ENCODE data around the gene LPIN1. TPM values are rescaled to one million over a fixed set of nuclear protein-coding genes. Genes with fewer than 3 reads are reported as not detected.
"Not testable (repeated sequence)": the region's sequence is repeated elsewhere in the genome, so short reads cannot be mapped to it uniquely, and the experiment has no call there.

LPIN1 gene
- total RNA-seq, 1 donor from 2014 or later = 18.8 TPM

GRCh38 chr2:11750422-11750821 lies 4.0 kb downstream of the LPIN1 start:
- H3K4me3 ChIP-seq (ENCODE audit: low read length in 3 of 3) = no peak overlapping the region
- peak overlapping the region in 2 of 3 donors; percentile 32 to 64 for H3K9ac ChIP-seq (ENCODE audit: low read depth in 1 of 3, low read length in 3 of 3)
- H3K27ac ChIP-seq (ENCODE audit: low read depth, low read length) = peak overlapping the region; percentile 57
- H3K9me3 ChIP-seq (ENCODE audit: control insufficient read depth in 3 of 3, low read length in 3 of 3) = no peaks in the 10 kb centered on the region
- H3K36me3 ChIP-seq (ENCODE audit: control insufficient read depth in 3 of 3, insufficient read depth in 3 of 3, low read length in 3 of 3) = no peaks in the 10 kb centered on the region
- no peaks in the 10 kb centered on the region for H3K27me3 ChIP-seq (ENCODE audit: control insufficient read depth in 3 of 3, insufficient read depth in 3 of 3, low read length in 3 of 3)
- H3K4me1 ChIP-seq (ENCODE audit: control insufficient read depth in 3 of 3, insufficient read depth in 3 of 3, low read length in 3 of 3) = peaks cover 61 to 80% (median 75%) of the 10 kb centered on the region in 3 donors

GRCh38 chr2:11750917-11751316 lies 4.5 kb downstream of the LPIN1 start:
- peak overlapping the region in 1 of 3 donors; percentile 32 for H3K9ac ChIP-seq (ENCODE audit: low read depth in 1 of 3, low read length in 3 of 3)
- no peaks in the 10 kb centered on the region for H3K27me3 ChIP-seq (ENCODE audit: control insufficient read depth in 3 of 3, insufficient read depth in 3 of 3, low read length in 3 of 3)
- H3K36me3 ChIP-seq (ENCODE audit: control insufficient read depth in 3 of 3, insufficient read depth in 3 of 3, low read length in 3 of 3) = no peaks in the 10 kb centered on the region
- peaks cover 58 to 80% (median 78%) of the 10 kb centered on the region in 3 donors for H3K4me1 ChIP-seq (ENCODE audit: control insufficient read depth in 3 of 3, insufficient read depth in 3 of 3, low read length in 3 of 3)
- no peaks in the 10 kb centered on the region for H3K9me3 ChIP-seq (ENCODE audit: control insufficient read depth in 3 of 3, low read length in 3 of 3)
- no peak overlapping the region for H3K4me3 ChIP-seq (ENCODE audit: low read length in 3 of 3)
- peak overlapping the region; percentile 57 for H3K27ac ChIP-seq (ENCODE audit: low read depth, low read length)

GRCh38 chr2:11752906-11753305 lies 6.5 kb downstream of the LPIN1 start:
- H3K9ac ChIP-seq (ENCODE audit: low read depth in 1 of 3, low read length in 3 of 3) = peak overlapping the region in 1 of 3 donors; percentile 3
- H3K36me3 ChIP-seq (ENCODE audit: control insufficient read depth in 3 of 3, insufficient read depth in 3 of 3, low read length in 3 of 3) = no peaks in the 10 kb centered on the region
- H3K27me3 ChIP-seq (ENCODE audit: control insufficient read depth in 3 of 3, insufficient read depth in 3 of 3, low read length in 3 of 3) = no peaks in the 10 kb centered on the region
- peaks cover 45 to 72% (median 67%) of the 10 kb centered on the region in 3 donors for H3K4me1 ChIP-seq (ENCODE audit: control insufficient read depth in 3 of 3, insufficient read depth in 3 of 3, low read length in 3 of 3)
- H3K9me3 ChIP-seq (ENCODE audit: control insufficient read depth in 3 of 3, low read length in 3 of 3) = no peaks in the 10 kb centered on the region
- peak overlapping the region in 1 of 3 donors; percentile 19 for H3K4me3 ChIP-seq (ENCODE audit: low read length in 3 of 3)
- H3K27ac ChIP-seq (ENCODE audit: low read depth, low read length) = peak overlapping the region; percentile 77

- Histone ChIP-seq H3K9me3 (ENCODE audit: control insufficient read depth in 3 of 3, low read length in 3 of 3) (no peaks in the 10 kb centered on the region), H3K27me3 (ENCODE audit: control insufficient read depth in 3 of 3, insufficient read depth in 3 of 3, low read length in 3 of 3) (no peaks in the 10 kb centered on the region), H3K9ac (ENCODE audit: low read depth in 1 of 3, low read length in 3 of 3) (peak overlapping the region in 2 of 3 donors; percentile 55), H3K4me1 (ENCODE audit: control insufficient read depth in 3 of 3, insufficient read depth in 3 of 3, low read length in 3 of 3) (peaks cover 40 to 66% (median 62%) of the 10 kb centered on the region in 3 donors), H3K36me3 (ENCODE audit: control insufficient read depth in 3 of 3, insufficient read depth in 3 of 3, low read length in 3 of 3) (no peaks in the 10 kb centered on the region), H3K4me3 (ENCODE audit: low read length in 3 of 3) (peak overlapping the region in 2 of 3 donors; percentile 18 to 51), H3K27ac (ENCODE audit: low read depth, low read length) (peak overlapping the region; percentile 77)
These were observed 7.0 kb downstream of the LPIN1 start for GRCh38 chr2:11753452-11753885.

- Histone ChIP-seq H3K36me3 (ENCODE audit: control insufficient read depth in 3 of 3, insufficient read depth in 3 of 3, low read length in 3 of 3) (no peaks in the 10 kb centered on the region), H3K27ac (ENCODE audit: low read depth, low read length) (peak overlapping the region; percentile 77), H3K27me3 (ENCODE audit: control insufficient read depth in 3 of 3, insufficient read depth in 3 of 3, low read length in 3 of 3) (no peaks in the 10 kb centered on the region), H3K4me3 (ENCODE audit: low read length in 3 of 3) (peak overlapping the region; percentile 18 to 58 (median 51)), H3K9ac (ENCODE audit: low read depth in 1 of 3, low read length in 3 of 3) (peak overlapping the region; percentile 36 to 55 (median 47)), H3K4me1 (ENCODE audit: control insufficient read depth in 3 of 3, insufficient read depth in 3 of 3, low read length in 3 of 3) (peaks cover 35 to 60% (median 56%) of the 10 kb centered on the region in 3 donors), H3K9me3 (ENCODE audit: control insufficient read depth in 3 of 3, low read length in 3 of 3) (no peaks in the 10 kb centered on the region)
These were observed 7.7 kb downstream of the LPIN1 start for GRCh38 chr2:11753886-11754699.

- Histone ChIP-seq H3K36me3 (ENCODE audit: control insufficient read depth in 3 of 3, insufficient read depth in 3 of 3, low read length in 3 of 3) (no peaks in the 10 kb centered on the region), H3K9me3 (ENCODE audit: control insufficient read depth in 3 of 3, low read length in 3 of 3) (no peaks in the 10 kb centered on the region), H3K4me1 (ENCODE audit: control insufficient read depth in 3 of 3, insufficient read depth in 3 of 3, low read length in 3 of 3) (peaks cover 32 to 55% (median 50%) of the 10 kb centered on the region in 3 donors), H3K9ac (ENCODE audit: low read depth in 1 of 3, low read length in 3 of 3) (no peak overlapping the region), H3K4me3 (ENCODE audit: low read length in 3 of 3) (no peak overlapping the region), H3K27me3 (ENCODE audit: control insufficient read depth in 3 of 3, insufficient read depth in 3 of 3, low read length in 3 of 3) (no peaks in the 10 kb centered on the region), H3K27ac (ENCODE audit: low read depth, low read length) (no peak overlapping the region)
These were observed 8.2 kb downstream of the LPIN1 start for GRCh38 chr2:11754700-11755015.

- no peaks in the 10 kb centered on the region for H3K36me3 ChIP-seq (ENCODE audit: control insufficient read depth in 3 of 3, insufficient read depth in 3 of 3, low read length in 3 of 3)
- H3K27me3 ChIP-seq (ENCODE audit: control insufficient read depth in 3 of 3, insufficient read depth in 3 of 3, low read length in 3 of 3) = no peaks in the 10 kb centered on the region
- H3K4me1 ChIP-seq (ENCODE audit: control insufficient read depth in 3 of 3, insufficient read depth in 3 of 3, low read length in 3 of 3) = peaks cover 16 to 39% (median 37%) of the 10 kb centered on the region in 3 donors
- no peak overlapping the region for H3K9ac ChIP-seq (ENCODE audit: low read depth in 1 of 3, low read length in 3 of 3)
- no peak overlapping the region for H3K4me3 ChIP-seq (ENCODE audit: low read length in 3 of 3)
- no peak overlapping the region for H3K27ac ChIP-seq (ENCODE audit: low read depth, low read length)
- H3K9me3 ChIP-seq (ENCODE audit: control insufficient read depth in 3 of 3, low read length in 3 of 3) = no peaks in the 10 kb centered on the region
These were observed 10.7 kb downstream of the LPIN1 start for GRCh38 chr2:11757101-11757500.

GRCh38 chr2:11758187-11758586 lies 11.8 kb downstream of the LPIN1 start:
- no peaks in the 10 kb centered on the region for H3K9me3 ChIP-seq (ENCODE audit: control insufficient read depth in 3 of 3, low read length in 3 of 3)
- no peak overlapping the region for H3K9ac ChIP-seq (ENCODE audit: low read depth in 1 of 3, low read length in 3 of 3)
- peaks cover 0 to 4% (median 0%) of the 10 kb centered on the region in 3 donors for H3K36me3 ChIP-seq (ENCODE audit: control insufficient read depth in 3 of 3, insufficient read depth in 3 of 3, low read length in 3 of 3)
- no peak overlapping the region for H3K27ac ChIP-seq (ENCODE audit: low read depth, low read length)
- H3K4me3 ChIP-seq (ENCODE audit: low read length in 3 of 3) = no peak overlapping the region
- H3K27me3 ChIP-seq (ENCODE audit: control insufficient read depth in 3 of 3, insufficient read depth in 3 of 3, low read length in 3 of 3) = no peaks in the 10 kb centered on the region
- H3K4me1 ChIP-seq (ENCODE audit: control insufficient read depth in 3 of 3, insufficient read depth in 3 of 3, low read length in 3 of 3) = peaks cover 12 to 38% (median 36%) of the 10 kb centered on the region in 3 donors

- Histone ChIP-seq H3K4me3 (ENCODE audit: low read length in 3 of 3) (no peak overlapping the region), H3K27me3 (ENCODE audit: control insufficient read depth in 3 of 3, insufficient read depth in 3 of 3, low read length in 3 of 3) (no peaks in the 10 kb centered on the region), H3K36me3 (ENCODE audit: control insufficient read depth in 3 of 3, insufficient read depth in 3 of 3, low read length in 3 of 3) (peaks cover 0 to 6% (median 2%) of the 10 kb centered on the region in 3 donors), H3K27ac (ENCODE audit: low read depth, low read length) (no peak overlapping the region), H3K9ac (ENCODE audit: low read depth in 1 of 3, low read length in 3 of 3) (no peak overlapping the region), H3K4me1 (ENCODE audit: control insufficient read depth in 3 of 3, insufficient read depth in 3 of 3, low read length in 3 of 3) (peaks cover 7 to 36% (median 36%) of the 10 kb centered on the region in 3 donors), H3K9me3 (ENCODE audit: control insufficient read depth in 3 of 3, low read length in 3 of 3) (no peaks in the 10 kb centered on the region)
These were observed 12.2 kb downstream of the LPIN1 start for GRCh38 chr2:11758647-11759046.

GRCh38 chr2:11759182-11759975 lies 12.9 kb downstream of the LPIN1 start:
- not testable (repeated sequence) for H3K27me3 ChIP-seq (ENCODE audit: control insufficient read depth in 3 of 3, insufficient read depth in 3 of 3, low read length in 3 of 3); H3K9me3 ChIP-seq (ENCODE audit: control insufficient read depth in 3 of 3, low read length in 3 of 3); H3K4me3 ChIP-seq (ENCODE audit: low read length in 3 of 3); H3K36me3 ChIP-seq (ENCODE audit: control insufficient read depth in 3 of 3, insufficient read depth in 3 of 3, low read length in 3 of 3); H3K27ac ChIP-seq (ENCODE audit: low read depth, low read length); H3K9ac ChIP-seq (ENCODE audit: low read depth in 1 of 3, low read length in 3 of 3)
- H3K4me1 ChIP-seq (ENCODE audit: control insufficient read depth in 3 of 3, insufficient read depth in 3 of 3, low read length in 3 of 3) = peaks cover 3 to 33% (median 33%) of the 10 kb centered on the region in 3 donors
